Measurements from ENCODE around the gene BOK.
"Not testable (repeated sequence)": the region's sequence is repeated elsewhere in the genome, so short reads cannot be mapped to it uniquely, and the experiment has no call there.

The BOK gene, protein sequence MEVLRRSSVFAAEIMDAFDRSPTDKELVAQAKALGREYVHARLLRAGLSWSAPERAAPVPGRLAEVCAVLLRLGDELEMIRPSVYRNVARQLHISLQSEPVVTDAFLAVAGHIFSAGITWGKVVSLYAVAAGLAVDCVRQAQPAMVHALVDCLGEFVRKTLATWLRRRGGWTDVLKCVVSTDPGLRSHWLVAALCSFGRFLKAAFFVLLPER

DNA sequence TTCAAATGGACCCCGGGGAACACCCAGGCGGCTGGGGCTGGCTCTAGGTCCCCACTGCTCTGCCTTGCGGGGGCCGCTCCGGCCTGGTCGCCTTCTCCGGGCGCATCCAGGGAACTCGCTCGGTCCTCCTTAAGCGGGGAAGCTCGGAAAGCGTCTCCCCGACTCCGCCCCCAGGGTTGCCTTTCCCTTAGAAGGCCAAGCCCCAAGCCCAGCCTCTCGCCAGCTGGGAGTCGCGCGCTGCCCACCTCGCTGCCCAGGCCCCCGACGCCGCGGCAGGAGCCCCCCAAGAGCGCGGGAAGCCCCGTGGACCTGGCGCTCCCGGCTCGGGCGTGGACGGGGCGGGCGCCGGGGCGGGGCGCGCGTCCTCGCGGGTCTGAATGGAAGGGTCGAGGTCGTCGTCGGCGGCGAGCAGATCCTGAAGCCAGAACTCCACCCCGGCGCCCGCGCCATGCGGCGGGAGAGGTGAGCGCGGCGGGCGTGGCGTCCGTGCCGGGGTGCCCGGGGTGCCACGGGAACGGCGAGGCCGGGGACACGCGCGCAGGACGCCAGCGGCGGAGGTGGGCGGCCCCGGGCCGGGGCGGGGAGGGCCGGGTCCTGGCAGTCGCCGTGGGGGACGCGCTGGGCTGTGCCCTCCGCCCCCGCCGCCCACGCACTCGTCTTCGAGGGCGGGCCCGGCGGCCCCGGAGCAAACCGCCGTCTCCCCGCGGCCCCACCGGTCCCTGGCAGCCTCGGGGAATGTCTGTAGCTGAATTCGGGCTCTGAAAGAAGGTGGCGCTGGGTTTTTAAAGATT lies at the start of gene BOK:
TSS of gene BOK (plus strand) at position 214 of the 791 bp plus-strand sequence. CDS start 739 bp downstream, outside the sequence.
- peak; percentile 7 for DNase-seq

DNA sequence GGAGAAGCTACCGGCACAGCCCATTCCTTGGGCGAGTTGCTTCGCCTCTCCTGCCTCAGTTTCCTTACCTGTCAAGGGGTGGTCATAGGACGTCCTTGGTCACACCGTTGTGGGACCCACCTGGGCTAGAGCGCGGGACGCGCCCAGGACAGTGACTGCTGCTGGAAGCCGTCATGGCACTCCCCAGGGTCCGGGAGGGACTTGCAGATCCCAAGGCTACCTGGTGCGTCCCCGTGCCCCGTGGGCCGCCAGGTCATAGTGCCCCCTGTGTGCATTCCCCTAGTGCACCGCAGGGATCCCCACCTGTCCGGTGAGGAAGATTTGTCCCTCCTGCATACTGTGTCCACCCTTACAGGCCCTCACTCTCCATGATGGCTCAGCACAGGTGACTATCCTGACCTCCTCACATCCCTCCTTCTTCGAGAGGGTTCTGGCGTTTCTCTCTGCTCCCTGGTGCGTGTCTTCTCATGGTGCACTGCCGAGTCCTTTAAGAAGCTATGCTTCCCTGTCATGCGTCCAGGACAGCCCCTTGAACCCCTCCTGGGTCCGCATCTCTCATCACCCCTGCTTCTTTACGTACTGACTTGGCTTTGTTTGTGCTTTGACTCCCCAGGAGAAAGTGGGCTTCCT lies 49.3 kb upstream of the BOK start:
- no peak for DNase-seq

DNA sequence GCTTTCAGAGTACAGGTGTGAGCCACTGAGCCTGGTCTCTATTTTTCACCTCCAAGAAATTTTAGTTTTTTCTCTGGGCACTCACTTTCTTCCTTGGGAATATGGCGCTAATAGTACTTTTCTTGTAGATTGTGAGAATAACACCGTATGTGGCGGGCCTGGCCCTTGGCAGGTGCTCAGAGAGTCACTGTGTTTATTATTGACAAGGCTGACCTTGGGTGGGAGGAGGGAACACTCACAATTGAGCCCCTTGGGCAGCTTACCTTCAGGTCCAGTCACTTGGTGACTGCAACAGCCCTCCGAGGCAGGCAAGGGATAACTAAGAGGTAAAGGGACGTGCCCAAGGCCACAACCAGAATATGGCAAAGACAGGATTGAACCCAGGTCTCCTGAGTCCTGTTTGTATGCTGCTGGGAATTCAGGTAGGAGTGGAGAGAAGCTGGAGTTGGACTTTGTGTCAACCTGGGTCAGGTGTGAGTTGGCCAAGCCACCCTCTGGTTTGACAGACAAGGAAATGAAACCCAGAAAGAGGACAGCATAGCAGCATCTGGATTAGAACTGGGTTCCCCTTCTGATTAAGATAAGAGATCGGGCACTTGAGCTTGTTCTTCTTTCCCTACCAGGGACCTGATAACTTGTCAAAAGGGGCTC lies 47.3 kb upstream of the BOK start:
- DNase-seq: no peak

DNA sequence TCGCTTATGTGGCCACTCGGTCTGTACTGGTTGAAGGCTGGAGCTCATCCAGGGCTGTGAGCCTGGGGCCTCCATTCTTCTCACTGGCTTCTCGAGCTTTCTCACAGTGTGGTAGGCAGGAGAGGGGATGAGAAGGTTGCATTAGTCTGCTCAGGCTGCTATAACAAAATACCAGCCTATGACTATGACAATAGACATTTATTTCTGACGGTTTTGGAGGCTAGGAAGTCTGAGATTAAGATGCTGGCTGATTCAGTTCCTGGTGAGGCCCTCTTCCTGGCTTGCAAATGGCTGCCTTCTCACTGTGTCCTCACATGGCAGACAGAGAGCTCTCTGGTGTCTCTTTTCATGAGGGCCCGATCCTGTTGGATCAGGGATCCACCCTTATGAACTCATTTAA lies 44.0 kb upstream of the BOK start:
- DNase-seq: no peak

DNA sequence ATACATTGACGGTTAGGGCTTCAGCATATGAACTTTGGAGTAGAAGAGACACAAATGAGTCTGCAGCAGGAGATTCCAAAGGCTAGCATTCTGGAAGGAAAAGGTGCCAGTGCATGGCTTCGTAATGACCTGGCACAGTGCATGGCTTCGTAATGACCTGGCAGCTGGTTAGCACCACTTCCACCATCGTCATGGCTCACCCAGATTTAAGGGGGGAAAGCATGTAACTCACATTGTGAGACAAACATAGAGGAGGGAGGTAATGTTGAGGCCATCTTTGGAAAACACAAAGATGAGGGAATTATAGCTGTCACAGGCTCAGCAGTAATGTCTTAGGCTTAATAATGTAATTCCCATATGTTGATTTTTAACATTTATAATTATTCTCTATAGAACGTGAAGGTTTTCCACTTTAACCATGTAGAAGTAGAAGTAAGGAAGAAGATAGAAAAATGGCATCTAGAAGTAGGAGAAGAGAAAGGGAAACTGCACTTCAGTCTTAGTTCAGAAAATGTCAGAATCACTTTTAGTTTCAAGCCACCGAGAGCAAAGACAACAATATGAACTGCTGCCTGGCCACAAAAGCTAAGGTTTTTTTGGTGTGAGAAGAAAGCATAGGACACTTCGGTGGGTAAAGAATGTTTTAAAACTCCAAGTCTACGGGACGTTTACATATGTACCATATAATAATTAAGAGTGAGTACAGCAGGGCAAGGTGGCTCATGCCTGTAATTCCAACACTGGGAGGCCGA lies 43.4 kb upstream of the BOK start:
- no peak for DNase-seq

DNA sequence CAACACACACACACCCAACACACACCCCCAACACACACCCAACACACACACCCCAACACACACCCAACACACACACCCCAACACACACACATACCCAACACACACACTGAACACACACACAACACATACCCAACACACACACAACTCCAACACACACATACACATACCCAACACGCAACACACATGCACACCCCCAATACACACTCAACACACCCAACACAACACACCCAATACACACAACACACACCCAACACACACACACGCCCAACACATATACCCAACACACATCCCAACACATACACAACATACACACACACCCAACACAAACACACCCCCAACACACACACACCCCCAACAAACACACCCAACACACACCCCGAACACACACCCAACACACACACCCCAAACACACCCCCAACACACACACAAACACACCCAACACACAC lies 42.0 kb upstream of the BOK start:
- DNase-seq: no peak

DNA sequence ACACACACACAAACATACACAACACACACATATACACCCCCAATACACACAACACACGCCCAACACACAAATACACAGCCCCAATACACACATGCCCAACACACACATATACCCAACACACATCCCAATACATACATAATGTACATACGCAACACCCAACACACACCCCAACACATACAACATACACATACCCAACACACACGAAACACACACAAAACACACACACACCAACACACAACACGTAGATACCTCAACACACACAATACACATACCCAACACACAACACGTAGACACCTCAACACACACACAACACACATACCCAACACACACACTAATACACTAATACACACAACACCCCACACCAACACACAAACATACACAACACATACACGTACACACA lies 41.2 kb upstream of the BOK start:
- DNase-seq: no peak

DNA sequence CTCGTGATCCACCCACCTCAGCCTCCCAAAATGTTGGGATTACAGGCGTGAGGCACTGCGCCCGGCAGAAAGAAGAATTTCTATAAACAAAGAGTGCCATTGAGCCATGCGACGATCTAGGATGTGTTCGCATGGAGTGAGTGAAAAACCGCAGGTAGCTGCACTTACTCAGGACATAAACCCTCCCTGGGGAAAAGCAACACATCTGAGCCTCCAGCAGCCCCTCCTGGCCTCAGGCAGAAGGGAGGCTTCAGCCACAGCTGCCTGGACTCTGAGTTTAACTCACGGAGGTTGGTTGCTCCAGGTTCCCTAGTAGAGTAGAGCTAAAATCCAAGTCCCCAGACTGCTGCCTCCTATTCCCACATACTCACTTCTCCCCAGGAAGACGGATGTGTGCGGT lies 38.9 kb upstream of the BOK start:
- peak; percentile 62 for DNase-seq

DNA sequence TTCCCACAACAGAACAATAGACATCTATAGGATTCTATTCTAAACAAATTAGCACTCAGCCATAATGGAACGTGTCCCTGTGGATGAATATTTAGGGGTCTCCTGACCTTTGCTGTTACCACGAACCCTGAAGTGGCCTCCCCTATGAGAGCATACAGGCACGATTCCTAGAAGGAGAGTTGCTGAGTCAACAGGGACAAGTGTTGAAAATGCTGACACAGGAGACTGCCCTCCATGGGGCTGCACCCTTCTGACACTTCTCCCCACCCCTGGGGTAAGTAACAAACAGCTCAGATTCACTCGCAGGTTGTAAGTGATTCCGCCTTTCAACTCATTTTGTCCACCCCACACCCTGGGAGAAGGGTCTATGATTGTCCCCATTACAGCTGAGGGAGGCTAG lies 36.1 kb upstream of the BOK start:
- no peak for DNase-seq

DNA sequence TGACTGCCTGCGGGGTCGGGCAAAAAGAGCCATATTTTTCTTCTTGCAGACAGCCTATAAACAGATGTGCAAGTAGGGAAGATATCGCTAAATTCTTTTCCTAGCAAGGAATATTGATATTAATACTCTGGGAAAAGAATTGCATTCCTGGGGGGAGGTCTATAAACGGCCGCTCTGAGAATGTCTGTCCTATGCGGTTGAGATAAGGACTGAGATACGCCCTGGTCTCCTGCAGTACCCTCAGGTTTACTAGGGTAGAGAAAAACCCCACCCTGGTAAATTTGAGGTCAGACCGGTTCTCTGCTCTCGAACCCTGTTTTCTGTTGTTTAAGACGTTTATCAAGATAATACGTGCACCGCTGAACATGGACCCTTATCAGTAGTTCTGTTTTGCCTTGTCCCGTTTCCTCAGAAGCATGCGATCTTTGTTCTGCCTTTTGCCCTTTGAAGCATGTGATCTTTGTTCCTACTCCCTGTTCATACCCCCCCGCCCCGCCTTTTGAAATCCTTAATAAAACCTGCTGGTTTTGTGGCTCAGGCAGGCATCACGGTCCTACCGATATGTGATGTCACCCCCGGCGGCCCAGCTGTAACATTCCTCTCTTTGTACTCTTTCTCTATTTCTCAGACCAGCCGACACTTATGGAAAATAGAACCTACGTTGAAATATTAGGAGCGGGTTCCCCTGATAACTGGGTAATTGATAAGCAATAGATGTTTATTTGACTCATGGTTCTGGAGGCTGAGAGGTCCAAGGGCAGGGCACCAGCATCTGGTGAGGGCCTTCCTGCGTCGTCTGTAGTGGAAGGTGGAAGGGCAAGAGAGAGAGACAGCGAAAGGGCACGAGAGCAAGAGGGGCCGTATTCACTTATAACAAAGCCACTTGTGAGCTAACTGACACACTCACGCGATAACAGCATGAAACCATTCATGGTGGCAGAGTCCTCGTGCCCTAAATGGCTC lies 32.4 kb upstream of the BOK start:
- DNase-seq: not testable (repeated sequence)

DNA sequence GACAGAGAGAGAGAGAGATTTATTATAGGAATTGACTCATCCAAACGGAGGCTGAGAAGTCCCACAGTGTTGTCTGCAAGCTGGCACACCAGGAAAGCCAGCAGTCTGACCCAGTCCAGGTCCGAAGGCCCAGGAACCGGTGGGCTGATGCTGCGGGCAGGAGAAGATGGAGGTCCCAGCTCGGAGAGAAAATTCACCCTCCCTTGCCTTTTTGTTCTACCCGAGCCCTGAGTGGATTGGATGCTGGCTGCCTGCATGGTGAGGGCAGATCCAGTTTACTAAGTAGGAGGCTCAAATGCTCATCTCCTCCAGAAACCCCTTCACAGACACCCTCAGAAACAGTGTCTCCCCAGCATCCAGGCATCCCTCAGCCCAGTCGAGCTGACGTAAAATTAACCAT lies 28.0 kb upstream of the BOK start:
- no peak for DNase-seq

DNA sequence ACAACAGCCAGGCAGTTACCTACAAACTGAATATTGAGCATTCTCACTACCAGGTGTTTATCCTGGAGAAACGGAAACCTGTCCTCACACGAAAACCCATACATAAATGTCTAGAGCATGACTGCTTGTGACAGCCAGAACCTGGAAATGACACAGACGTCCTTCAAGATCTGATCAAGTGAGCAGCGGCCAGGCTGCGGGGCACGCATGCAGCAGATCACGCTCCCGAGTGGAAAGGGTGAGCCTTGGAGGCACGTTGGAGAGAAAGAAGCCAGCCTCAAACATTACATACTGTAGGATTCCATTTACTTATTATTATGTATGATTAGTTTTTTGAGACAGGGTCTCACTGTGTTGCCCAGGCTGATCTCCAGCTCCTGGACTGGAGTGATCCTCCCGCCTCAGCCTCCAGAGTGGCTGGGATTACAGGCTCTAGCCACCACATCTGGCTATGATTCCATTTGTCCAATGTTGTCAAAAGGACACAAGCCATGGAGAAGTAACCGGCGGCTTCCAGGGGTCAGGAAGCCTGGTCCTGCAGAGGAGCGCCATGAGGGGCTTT lies 27.3 kb upstream of the BOK start:
- DNase-seq: no peak

DNA sequence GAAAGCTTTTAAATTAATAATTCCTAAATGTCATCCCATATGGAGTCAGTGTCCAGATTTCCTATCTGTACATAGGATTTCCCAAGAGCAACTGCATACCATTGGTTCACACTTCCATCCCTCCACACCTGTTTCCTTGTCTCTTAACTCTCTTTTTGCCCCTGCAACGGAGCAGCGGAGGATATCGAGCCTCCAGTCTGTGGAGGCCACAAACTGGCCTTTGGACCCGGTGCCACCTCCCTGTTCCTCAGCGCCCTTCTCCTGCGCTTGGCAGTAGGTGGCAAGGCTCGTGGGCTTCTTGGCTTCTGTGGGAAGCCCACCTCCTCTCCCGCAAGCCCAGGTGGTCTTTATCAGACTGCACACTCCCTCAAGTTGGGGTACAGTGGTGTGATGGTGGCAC lies 26.4 kb upstream of the BOK start:
- no peak for DNase-seq

DNA sequence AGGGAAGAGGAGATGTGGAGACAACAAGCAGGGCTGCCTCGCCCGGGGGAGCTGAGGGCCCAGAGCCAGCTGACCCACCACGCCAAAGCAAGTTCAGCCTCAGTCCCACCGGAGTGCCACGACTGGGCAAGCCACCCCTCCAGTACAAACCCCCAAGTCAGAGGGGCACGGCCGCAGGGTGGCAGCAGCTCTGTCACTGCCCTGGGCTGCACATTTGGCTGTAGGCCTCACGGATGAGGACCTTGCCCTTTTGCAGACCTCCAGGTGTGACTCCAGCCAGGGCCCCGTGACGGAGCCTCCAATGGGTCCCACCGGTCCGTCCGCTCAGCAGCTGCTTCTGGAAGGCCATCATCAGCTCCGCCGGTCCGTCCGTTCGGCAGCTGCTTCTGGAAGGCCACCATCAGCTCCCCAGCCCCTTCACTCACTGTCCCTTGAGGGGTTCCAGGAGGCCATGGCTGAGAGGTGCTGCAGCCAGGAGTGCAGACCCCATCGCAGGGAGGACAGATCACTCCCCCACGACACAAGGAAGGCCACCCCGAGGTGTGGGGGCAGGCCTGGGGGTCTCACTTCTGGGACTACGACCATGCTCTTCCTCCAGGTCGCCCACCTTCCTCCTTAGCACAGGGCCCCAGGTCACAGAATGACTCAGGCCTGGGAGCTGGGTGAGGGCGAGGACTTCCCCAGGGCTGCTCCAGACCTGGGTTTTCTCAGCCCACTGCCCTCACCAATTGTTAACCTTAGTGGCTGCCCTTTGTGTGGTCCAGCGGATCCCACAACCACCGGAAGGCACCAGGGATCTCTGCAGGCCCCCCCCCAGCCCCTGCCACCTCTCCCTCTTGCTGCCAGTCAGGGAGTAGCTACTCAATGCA lies 25.6 kb upstream of the BOK start:
- no peak for DNase-seq

DNA sequence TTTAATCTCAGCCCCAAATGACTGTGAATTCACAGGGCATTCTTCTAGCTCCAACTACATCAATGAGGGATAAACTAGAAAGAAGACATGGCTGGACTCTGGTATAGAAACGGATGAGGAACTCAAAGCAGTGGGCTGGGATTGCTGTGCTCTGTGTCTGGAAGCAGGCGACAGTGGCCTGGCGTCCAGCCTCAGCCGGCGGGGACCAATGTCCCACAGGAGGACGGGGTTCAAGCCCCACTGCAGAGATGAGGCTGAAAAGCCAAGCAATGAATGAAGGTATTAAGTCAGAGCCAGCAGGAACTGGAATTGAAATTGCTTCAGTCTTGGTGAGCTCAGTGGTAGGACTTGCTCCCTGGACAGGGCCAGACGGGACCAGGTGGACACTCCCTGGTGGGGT lies 24.3 kb upstream of the BOK start:
- DNase-seq: no peak

DNA sequence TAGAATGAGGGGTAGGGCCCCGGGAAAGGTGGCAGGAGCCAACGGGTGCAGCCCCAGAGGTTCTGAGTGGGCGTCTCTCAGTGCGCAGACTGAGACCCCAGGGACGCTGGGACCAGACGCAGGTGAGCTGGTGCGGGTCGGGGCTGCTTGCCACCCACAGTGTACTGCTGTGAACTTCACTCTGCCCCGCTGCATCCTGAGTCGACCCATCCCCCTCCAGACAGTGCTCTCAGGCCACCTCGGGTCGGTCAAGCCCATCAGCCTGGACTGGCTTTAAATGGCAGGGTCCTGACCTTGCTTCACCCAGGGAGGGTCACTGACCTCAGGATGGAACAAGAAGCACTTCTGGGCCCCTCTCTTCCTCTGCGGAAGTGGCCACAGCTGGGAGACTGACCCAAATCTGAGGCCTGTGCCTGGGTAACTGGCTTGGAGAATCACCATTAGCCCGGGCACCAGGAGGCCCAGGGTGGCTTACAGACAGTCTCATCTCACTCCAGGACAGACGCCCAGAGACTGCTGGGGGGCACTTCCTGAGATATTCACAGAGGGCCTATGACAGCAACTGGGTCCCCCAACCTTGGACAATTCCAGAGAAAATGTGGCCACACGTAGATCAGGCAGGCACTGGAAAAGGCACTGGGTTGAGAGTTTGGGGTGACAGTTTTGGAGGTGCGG lies 23.7 kb upstream of the BOK start:
- no peak for DNase-seq

DNA sequence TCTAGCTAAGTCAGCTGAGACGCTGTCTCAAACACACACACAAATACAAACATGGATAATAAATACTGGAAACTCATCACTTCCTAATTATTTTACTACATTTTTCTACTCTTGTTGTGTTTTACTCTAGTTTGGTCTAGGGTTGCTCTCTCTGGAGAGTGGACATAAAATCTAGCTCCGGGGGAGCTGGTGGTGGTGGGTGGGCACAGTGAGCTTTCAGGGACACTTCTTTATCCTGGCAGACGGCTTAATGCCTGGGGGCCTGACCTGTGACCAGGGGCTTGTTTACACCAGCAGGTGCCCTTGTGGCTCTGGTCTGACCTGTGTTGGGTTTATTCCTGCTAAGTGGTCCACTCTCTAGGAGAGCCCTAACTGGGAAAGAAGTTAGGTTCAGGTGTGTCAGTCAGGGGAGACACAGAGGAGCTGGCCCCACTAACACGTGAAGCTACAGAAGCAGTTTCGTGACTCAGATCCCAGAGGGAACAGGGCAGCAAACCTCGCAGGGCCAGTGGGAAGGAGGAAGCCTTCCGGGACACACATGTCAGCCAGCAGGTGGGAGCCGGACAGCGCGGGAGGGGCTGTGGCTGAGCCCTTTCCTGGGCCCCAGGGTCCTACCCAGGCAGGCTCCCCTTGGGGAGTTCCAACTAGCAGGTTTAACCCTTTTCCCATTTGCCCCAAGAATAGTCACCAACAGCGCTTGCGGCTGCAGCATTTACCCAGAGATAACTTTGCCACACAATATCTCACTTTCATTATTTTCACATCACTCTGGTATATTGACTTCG lies 22.5 kb upstream of the BOK start:
- DNase-seq: no peak

DNA sequence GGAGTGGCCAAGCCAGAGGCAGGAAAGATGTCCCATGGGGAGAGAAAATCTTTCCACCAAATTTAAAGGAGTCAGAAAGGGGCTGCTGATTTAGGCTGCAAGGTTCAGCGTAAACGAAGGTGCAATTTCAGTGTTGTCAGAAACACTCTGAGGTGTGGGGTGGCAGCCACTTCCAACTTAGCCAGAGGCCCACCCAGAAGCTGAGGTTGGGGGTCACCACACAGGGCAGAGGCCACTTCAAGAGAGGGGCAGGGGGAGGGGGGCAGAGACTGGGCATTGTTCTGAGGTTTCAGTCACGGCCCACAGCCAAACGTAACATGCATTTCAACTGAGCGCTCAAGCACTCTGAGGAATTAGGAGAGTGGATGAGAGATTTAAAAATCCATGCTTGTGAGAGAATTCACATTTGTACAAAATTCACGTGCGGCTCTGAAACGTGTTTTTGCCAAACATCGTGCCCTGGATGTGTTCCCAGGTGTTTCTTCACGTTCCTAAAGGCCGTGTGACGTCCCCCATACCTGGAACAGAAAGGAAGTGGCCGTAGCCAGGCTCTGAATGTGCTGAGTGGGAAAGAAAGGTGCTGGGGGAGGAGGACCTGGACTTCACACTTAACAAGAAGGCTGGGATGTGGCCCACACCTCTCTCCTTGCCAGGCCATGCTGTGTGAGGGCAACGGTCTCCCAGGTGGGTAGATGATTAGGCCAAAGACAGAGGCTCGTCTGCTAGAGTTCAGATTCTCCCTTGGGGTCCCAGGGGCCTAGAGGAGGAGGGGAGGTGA lies 19.5 kb upstream of the BOK start:
- DNase-seq: no peak

All from NCI-H526 treated with DMSO at 0.1 percent for 48 hours (cell line).